HEK293 (cell line): ENCODE results near the gene WDR18.

Experiments used
- CTCF ChIA-PET: fragments of 350-600 bp; formaldehyde crosslinking; extraction: SDS; loops from one replicate; lab custom pipeline; 2021; ENCODE audit warnings: antibody characterized with exemption; lab: Yijun Ruan, JAX
- POLR2A ChIA-PET: fragments of 300-600 bp; formaldehyde crosslinking; extraction: SDS; loops from one replicate; lab custom pipeline; 2020; ENCODE audit warnings: antibody characterized with exemption, inconsistent platforms; lab: Yijun Ruan, JAX
- H3K27ac ChIP-seq: fragments of 200-500 bp; sonication (Bioruptor generic); 2 replicates; pipeline ENCODE4 v1.5.1; 2014; ENCODE audit warnings: low read depth, low read length, control low read depth, inconsistent platforms; ENCODE audit errors: extremely low read depth
- H3K36me3 ChIP-seq, 2 experiments: fragments of 200-500 bp in 1 of 2; sonication (Bioruptor generic) in 1 of 2; 1 replicate in 1 of 2; 2 replicates in 1 of 2; pipeline ENCODE4 v1.5.1; 2014 to 2017; ENCODE audit warnings: inconsistent platforms in 2 of 2, low read length in 2 of 2; ENCODE audit not compliant: control insufficient read depth in 2 of 2, insufficient read depth in 1 of 2
- H3K4me1 ChIP-seq: fragments of 200-500 bp; sonication (Bioruptor generic); 2 replicates; pipeline ENCODE4 v1.5.1; 2014; ENCODE audit warnings: mild to moderate bottlenecking, low read length, inconsistent platforms; ENCODE audit not compliant: control insufficient read depth, insufficient read depth
- H3K4me3 ChIP-seq: 2 replicates; pipeline ENCODE4 v1.5.1; 2011; ENCODE audit warnings: low read depth, mild to moderate bottlenecking, control low read depth, low read length, moderate library complexity
- H3K9me3 ChIP-seq: fragments of 200-500 bp; sonication (Bioruptor generic); 2 replicates; pipeline ENCODE4 v1.5.1; 2014; ENCODE audit warnings: low read depth, low read length, inconsistent platforms; ENCODE audit not compliant: control insufficient read depth, insufficient read depth
- GLI2 ChIP-seq: fragments of 450-650 bp; formaldehyde crosslinking; IDR thresholded peaks from 2 replicates; pipeline ENCODE4; 2017; ENCODE audit warnings: missing biosample characterization, missing genetic modification characterization, low read depth, borderline replicate concordance
- HIC1 ChIP-seq: fragments of 450-650 bp; formaldehyde crosslinking; IDR thresholded peaks from 2 replicates; pipeline ENCODE4 v1.5.1; 2016; ENCODE audit warnings: missing biosample characterization, missing genetic modification characterization
- HOXA7 ChIP-seq: sonication (generic); formaldehyde crosslinking; IDR thresholded peaks from 2 replicates; pipeline ENCODE4 v1.8.1; 2022; ENCODE audit warnings: missing genetic modification reagents, borderline replicate concordance
- KLF8 ChIP-seq: fragments of 450-650 bp; formaldehyde crosslinking; IDR thresholded peaks from 2 replicates; pipeline ENCODE4 v1.5.1; 2016; ENCODE audit warnings: missing biosample characterization, missing genetic modification characterization
- SCRT1 ChIP-seq: fragments of 450-650 bp; formaldehyde crosslinking; IDR thresholded peaks from 2 replicates; pipeline ENCODE4 v1.5.1; 2016; ENCODE audit warnings: missing biosample characterization, missing genetic modification characterization, borderline replicate concordance
- ZBTB10 ChIP-seq: fragments of 450-650 bp; formaldehyde crosslinking; IDR thresholded peaks from 2 replicates; pipeline ENCODE4 v1.5.1; 2016; ENCODE audit warnings: missing biosample characterization, missing genetic modification characterization
- ZFP3 ChIP-seq: fragments of 450-650 bp; formaldehyde crosslinking; IDR thresholded peaks from 2 replicates; pipeline ENCODE4 v1.5.1; 2016; ENCODE audit warnings: low read depth, missing biosample characterization, missing genetic modification characterization
- ZFP41 ChIP-seq: fragments of 450-650 bp; formaldehyde crosslinking; IDR thresholded peaks from 2 replicates; pipeline ENCODE4 v1.5.1; 2016; ENCODE audit warnings: missing biosample characterization, missing genetic modification characterization, borderline replicate concordance
- ZFP69B ChIP-seq: fragments of 450-650 bp; formaldehyde crosslinking; IDR thresholded peaks from 2 replicates; pipeline ENCODE4 v1.5.1; 2016; ENCODE audit warnings: missing biosample characterization, missing genetic modification characterization
- ZNF324 ChIP-seq: fragments of 450-650 bp; formaldehyde crosslinking; IDR thresholded peaks from 2 replicates; pipeline ENCODE4 v1.5.1; 2016; ENCODE audit warnings: missing biosample characterization, missing genetic modification characterization
- ZNF561 ChIP-seq: fragments of 450-650 bp; IDR thresholded peaks from 2 replicates; pipeline ENCODE4 v1.5.1; 2018; ENCODE audit warnings: missing biosample characterization, missing genetic modification characterization, borderline replicate concordance
- ZNF768 ChIP-seq: fragments of 450-650 bp; formaldehyde crosslinking; IDR thresholded peaks from 2 replicates; pipeline ENCODE4 v1.5.1; 2018; ENCODE audit warnings: missing biosample characterization, mild to moderate bottlenecking, missing genetic modification characterization
- TF ChIP-seq, protein P1 (sequence below): fragments of 450-650 bp; formaldehyde crosslinking; IDR thresholded peaks from 2 replicates; pipeline ENCODE4 v1.5.1; 2016; ENCODE audit warnings: missing biosample characterization, missing genetic modification characterization
- TF ChIP-seq, protein P2 (sequence below): fragments of 450-650 bp; formaldehyde crosslinking; conservative IDR thresholded peaks from 2 replicates; pipeline ENCODE4 v1.5.1; 2016; ENCODE audit warnings: low read depth, missing biosample characterization, missing genetic modification characterization

Gene WDR18

GRCh38 chr19:1035998-1036621 lies 52.0 kb downstream of the WDR18 start:
- CTCF ChIA-PET, result no interaction called here
- H3K9me3 ChIP-seq, result no peaks in the 10 kb centered on the region

DNA sequence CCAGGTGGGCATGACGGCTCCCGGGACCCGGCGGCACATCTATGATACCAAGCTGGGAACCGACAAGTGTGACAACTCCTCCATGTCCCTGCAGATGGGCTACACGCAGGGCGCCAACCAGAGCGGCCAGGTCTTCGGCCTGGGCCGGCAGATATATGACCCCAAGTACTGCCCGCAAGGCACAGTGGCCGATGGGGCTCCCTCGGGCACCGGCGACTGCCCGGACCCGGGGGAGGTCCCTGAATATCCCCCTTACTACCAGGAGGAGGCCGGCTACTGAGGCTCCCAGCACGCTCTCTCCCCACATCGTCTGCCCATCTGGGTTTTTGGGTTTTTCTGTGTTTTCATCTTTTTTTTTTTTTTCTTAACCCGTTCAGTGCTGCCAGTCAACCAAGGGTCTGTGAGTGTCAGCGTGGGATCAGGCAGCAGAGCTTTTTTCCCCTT lies 53.5 kb downstream of the WDR18 start:
- ChIA-PET POLR2A (interaction anchor here (0.6 to 5.8 kb wide), 2 partner anchors 10 to 15 kb away, joined by 3 to 60 read pairs; partner anchors contain the start of gene CNN2), CTCF (interaction anchor here (0.6 to 1.3 kb wide), 2 partner anchors 36 to 177 kb away, joined by 3 read pairs; no protein-coding TSS in a partner anchor)
- 0 out of 2 replicates have a peak, but pooled peaks have one; percentile 19 for TF ChIP-seq KLF8 (tag by site-specific recombination)
- TF ChIP-seq HIC1, result 0 out of 2 replicates have a peak, but pooled peaks have one; percentile 13
- TF ChIP-seq HOXA7, result no peak
- Histone ChIP-seq H3K36me3 (peaks cover 0 to 15% of the 10 kb centered on the region in 2 experiments; a peak in 1 of 3 replicates), H3K4me1 (no peaks in the 10 kb centered on the region; the same call in 1 of the 2 replicates), H3K27ac (no peak overlapping the region), H3K9me3 (no peaks in the 10 kb centered on the region), H3K4me3 (no peak overlapping the region)

More at GRCh38 chr19:1035998-1036621, 52.0 kb downstream of the WDR18 start:
- H3K4me3 ChIP-seq, result no peak overlapping the region
- POLR2A ChIA-PET, result no interaction called here
- H3K27ac ChIP-seq, result no peak overlapping the region
- H3K4me1 ChIP-seq, result no peaks in the 10 kb centered on the region
- peak; percentile 85 for TF ChIP-seq HIC1
- TF ChIP-seq, protein P1, sequence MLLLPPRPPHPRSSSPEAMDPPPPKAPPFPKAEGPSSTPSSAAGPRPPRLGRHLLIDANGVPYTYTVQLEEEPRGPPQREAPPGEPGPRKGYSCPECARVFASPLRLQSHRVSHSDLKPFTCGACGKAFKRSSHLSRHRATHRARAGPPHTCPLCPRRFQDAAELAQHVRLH (tag by site-specific recombination), result no peak
- TF ChIP-seq ZBTB10 (tag by site-specific recombination), result peak; percentile 36; the same call in 1 of the 2 replicates
- H3K36me3 ChIP-seq, result peaks cover 0 to 13% of the 10 kb centered on the region in 2 experiments; a peak in 1 of 3 replicates

DNA sequence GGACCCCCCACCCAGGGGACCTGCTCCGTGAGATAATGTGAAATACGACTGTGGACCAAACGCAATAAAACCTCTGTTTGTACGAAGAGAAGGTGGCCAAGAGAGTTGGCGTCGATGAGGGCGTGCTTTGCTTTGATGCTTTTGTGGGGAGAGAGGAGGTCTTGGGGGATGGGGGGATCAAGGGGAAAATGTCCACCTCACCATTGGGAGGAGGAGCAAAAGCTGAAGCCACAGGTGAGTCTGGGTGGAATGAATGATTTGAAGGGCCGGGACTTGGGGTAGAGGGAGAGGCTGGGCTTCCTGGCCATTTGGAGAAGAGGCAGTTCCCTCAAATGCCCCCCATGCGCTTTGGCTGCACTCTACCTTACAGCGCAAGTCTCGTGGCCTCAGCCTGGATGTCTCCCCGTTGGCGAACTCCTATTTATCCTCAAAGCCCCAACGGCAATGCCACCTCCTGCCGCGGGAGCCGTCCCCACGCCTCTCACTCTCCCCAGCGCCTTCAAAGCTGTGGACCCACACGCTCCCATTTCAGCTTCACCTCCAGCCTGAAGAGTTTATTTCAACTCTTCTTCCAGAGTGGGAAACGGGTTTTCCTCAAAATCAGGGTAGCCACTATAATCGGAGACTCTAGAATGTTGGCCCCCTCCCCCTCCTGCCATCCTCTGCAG lies 55.0 kb downstream of the WDR18 start:
- H3K27ac ChIP-seq, result no peak overlapping the region; the same call in 1 of the 2 replicates
- TF ChIP-seq, protein P2, sequence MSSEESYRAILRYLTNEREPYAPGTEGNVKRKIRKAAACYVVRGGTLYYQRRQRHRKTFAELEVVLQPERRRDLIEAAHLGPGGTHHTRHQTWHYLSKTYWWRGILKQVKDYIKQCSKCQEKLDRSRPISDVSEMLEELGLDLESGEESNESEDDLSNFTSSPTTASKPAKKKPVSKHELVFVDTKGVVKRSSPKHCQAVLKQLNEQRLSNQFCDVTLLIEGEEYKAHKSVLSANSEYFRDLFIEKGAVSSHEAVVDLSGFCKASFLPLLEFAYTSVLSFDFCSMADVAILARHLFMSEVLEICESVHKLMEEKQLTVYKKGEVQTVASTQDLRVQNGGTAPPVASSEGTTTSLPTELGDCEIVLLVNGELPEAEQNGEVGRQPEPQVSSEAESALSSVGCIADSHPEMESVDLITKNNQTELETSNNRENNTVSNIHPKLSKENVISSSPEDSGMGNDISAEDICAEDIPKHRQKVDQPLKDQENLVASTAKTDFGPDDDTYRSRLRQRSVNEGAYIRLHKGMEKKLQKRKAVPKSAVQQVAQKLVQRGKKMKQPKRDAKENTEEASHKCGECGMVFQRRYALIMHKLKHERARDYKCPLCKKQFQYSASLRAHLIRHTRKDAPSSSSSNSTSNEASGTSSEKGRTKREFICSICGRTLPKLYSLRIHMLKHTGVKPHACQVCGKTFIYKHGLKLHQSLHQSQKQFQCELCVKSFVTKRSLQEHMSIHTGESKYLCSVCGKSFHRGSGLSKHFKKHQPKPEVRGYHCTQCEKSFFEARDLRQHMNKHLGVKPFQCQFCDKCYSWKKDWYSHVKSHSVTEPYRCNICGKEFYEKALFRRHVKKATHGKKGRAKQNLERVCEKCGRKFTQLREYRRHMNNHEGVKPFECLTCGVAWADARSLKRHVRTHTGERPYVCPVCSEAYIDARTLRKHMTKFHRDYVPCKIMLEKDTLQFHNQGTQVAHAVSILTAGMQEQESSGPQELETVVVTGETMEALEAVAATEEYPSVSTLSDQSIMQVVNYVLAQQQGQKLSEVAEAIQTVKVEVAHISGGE (tag by site-specific recombination), result no peak
- TF ChIP-seq SCRT1 (tag by site-specific recombination), result 0 out of 2 replicates have a peak, but pooled peaks have one; percentile 23
- TF ChIP-seq ZFP3 (tag by site-specific recombination), result peak; percentile 99
- TF ChIP-seq ZNF561 (tag by site-specific recombination), result 0 out of 2 replicates have a peak, but pooled peaks have one; percentile 2
- TF ChIP-seq ZFP41 (tag by site-specific recombination), result no peak
- TF ChIP-seq ZFP69B (tag by site-specific recombination), result peak; percentile 82
- no peak for TF ChIP-seq GLI2 (tag by site-specific recombination)
- TF ChIP-seq ZNF324 (tag by site-specific recombination), result no peak
- TF ChIP-seq ZNF768 (tag by site-specific recombination), result no peak

More for the DNA sequence above, 55.0 kb downstream of the WDR18 start:
- POLR2A ChIA-PET, result interaction anchor here (0.6 to 5.8 kb wide), 11 partner anchors 12 to 230 kb away, joined by 3 to 60 read pairs (median 3); partner anchors contain the start of genes CIRBP, CNN2 and GPX4
- CTCF ChIA-PET, result interaction anchor here (0.6 to 1.4 kb wide), 3 partner anchors 10 to 186 kb away, joined by 3 to 4 read pairs (median 3); no protein-coding TSS in a partner anchor
- Histone ChIP-seq H3K4me3 (no peak overlapping the region), H3K36me3 (peaks cover 0 to 16% of the 10 kb centered on the region in 2 experiments; a peak in 1 of 3 replicates), H3K4me1 (no peaks in the 10 kb centered on the region; the same call in 1 of the 2 replicates), H3K9me3 (no peaks in the 10 kb centered on the region)
